Keratinocyte (primary cell): Measurements from ENCODE around the gene PID1.

Source experiments
- EZH2 ChIP-seq: IDR thresholded peaks from one replicate; pipeline ENCODE4 v1.6.1; 2012; ENCODE audit warnings: inconsistent platforms, mild to moderate bottlenecking, low read length, moderate library complexity
- TF ChIP-seq, protein P1 (sequence below), 3 experiments: IDR thresholded peaks in 1 of 3; conservative IDR thresholded peaks in 1 of 3; optimal IDR thresholded peaks in 1 of 3; 2 replicates in 2 of 3; 3 replicates in 1 of 3; pipeline versions ENCODE3 to v1.5.1; 2011; ENCODE audit warnings: low read length in 3 of 3, mild to moderate bottlenecking in 3 of 3, moderate library complexity in 2 of 3, control low read depth in 1 of 3, inconsistent platforms in 1 of 3; ENCODE audit not compliant: insufficient read depth in 2 of 3; ENCODE audit errors: extremely low read depth in 1 of 3

DNA sequence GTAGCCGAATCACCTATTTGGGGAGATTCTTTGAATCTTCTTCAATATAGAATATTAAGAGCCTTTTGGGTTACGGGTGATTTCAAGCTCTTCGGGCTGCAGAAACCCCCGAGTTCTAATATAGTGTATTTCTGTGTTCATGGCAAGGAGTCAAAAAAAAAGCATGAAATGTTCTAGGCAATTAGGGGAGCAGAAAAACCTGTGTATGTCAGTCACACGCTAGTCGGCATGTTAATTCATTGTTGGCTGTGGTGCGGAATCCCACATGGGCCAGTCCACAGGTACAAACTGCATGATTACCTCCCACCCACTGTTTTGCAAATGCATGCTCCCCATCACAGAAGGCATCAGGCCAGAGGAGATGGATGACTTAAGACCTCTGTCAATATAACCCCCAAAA lies 161.9 kb downstream of the PID1 start:
- TF ChIP-seq, protein P1, sequence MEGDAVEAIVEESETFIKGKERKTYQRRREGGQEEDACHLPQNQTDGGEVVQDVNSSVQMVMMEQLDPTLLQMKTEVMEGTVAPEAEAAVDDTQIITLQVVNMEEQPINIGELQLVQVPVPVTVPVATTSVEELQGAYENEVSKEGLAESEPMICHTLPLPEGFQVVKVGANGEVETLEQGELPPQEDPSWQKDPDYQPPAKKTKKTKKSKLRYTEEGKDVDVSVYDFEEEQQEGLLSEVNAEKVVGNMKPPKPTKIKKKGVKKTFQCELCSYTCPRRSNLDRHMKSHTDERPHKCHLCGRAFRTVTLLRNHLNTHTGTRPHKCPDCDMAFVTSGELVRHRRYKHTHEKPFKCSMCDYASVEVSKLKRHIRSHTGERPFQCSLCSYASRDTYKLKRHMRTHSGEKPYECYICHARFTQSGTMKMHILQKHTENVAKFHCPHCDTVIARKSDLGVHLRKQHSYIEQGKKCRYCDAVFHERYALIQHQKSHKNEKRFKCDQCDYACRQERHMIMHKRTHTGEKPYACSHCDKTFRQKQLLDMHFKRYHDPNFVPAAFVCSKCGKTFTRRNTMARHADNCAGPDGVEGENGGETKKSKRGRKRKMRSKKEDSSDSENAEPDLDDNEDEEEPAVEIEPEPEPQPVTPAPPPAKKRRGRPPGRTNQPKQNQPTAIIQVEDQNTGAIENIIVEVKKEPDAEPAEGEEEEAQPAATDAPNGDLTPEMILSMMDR (optimal IDR thresholded peaks at IDR 0.05 in 1 of 3, IDR thresholded peaks at IDR 0.05 in 1 of 3, conservative IDR thresholded peaks at IDR 0.05 in 1 of 3; ENCODE audit: extremely low read depth in 1 of 3, insufficient read depth in 2 of 3, low read length in 3 of 3), result no peak
- TF ChIP-seq EZH2, result no peak
